B cell (primary cell): Measurements from ENCODE around the gene KCNQ2. TPM values are rescaled to one million over a fixed set of nuclear protein-coding genes. Genes with fewer than 3 reads are reported as not detected.

ENCODE experiments used
- ATAC-seq: fragments of 200-7000 bp; cut with Tn5 transposase; one replicate; pipeline ENCODE4 v1.10.0; 2021; ENCODE audit warnings: low read depth, mild to moderate bottlenecking, moderate number of reproducible peaks, moderate library complexity
- CTCF ChIA-PET: fragments of 350-600 bp; sonication (Branson Sonifier 250); formaldehyde crosslinking; loops from one replicate; lab custom pipeline; 2021; ENCODE audit warnings: antibody characterized with exemption, inconsistent platforms; lab: Charles Lee
- POLR2A ChIA-PET: fragments of 350-600 bp; sonication (Branson Sonifier 250); formaldehyde crosslinking; loops from one replicate; lab custom pipeline; 2021; ENCODE audit warnings: antibody characterized with exemption; lab: Charles Lee
- DNase-seq: peaks from one replicate; pipeline ENCODE4 v3.0.0; 2013
- H2AFZ ChIP-seq: 2 replicates; pipeline ENCODE4 v1.6.1; 2012; ENCODE audit warnings: mild to moderate bottlenecking, low read depth, low read length; ENCODE audit not compliant: insufficient read depth, poor library complexity, severe bottlenecking
- H3K27ac ChIP-seq, 2 donors: 1 replicate in 1 of 2; 2 replicates in 1 of 2; pipeline ENCODE4 v1.5.1; 2012 to 2013; ENCODE audit warnings: low read length in 2 of 2, mild to moderate bottlenecking in 2 of 2, moderate library complexity in 1 of 2
- H3K27me3 ChIP-seq, 4 experiments: fragments of 200-600 bp in 1 of 4; sonication (generic) in 1 of 4; replicated peaks in 1 of 4; 1 replicate in 2 of 4; 2 replicates in 2 of 4; pipeline versions ENCODE4 v1.6.1 to v1.7.0; 2013 to 2016; ENCODE audit warnings: low read length in 3 of 4, mild to moderate bottlenecking in 2 of 4, mixed read lengths in 1 of 4, moderate library complexity in 1 of 4; ENCODE audit not compliant: insufficient read depth in 4 of 4, control insufficient read depth in 3 of 4; ENCODE audit errors: control extremely low read depth in 1 of 4
- H3K36me3 ChIP-seq, 2 experiments: replicated peaks in 1 of 2; 1 replicate in 1 of 2; 2 replicates in 1 of 2; pipeline versions ENCODE4 v1.6.1 to v1.7.1; 2013; ENCODE audit warnings: low read length in 1 of 2; ENCODE audit not compliant: insufficient read depth in 2 of 2, control insufficient read depth in 1 of 2; ENCODE audit errors: control extremely low read depth in 1 of 2, extremely low read depth in 1 of 2
- H3K4me1 ChIP-seq, 2 donors: fragments of 200-600 bp in 1 of 2; sonication (generic) in 1 of 2; 1 replicate in 1 of 2; 2 replicates in 1 of 2; pipeline versions ENCODE4 v1.5.1 to v1.6.1; 2013 to 2017; ENCODE audit warnings: low read length in 2 of 2; ENCODE audit not compliant: control insufficient read depth in 2 of 2, insufficient read depth in 2 of 2
- H3K4me2 ChIP-seq: replicated peaks from 2 replicates; pipeline ENCODE3; 2012; ENCODE audit warnings: mild to moderate bottlenecking, low read depth, low read length; ENCODE audit not compliant: poor library complexity, severe bottlenecking
- H3K4me3 ChIP-seq, 5 experiments: fragments of 200-600 bp in 1 of 5; sonication (generic) in 1 of 5; 1 replicate in 3 of 5; 2 replicates in 2 of 5; pipeline versions ENCODE4 v1.5.1 to v1.7.0; 2011 to 2016; ENCODE audit warnings: low read length in 4 of 5, mild to moderate bottlenecking in 4 of 5, low read depth in 2 of 5, control low read depth in 1 of 5, moderate library complexity in 1 of 5; ENCODE audit not compliant: insufficient read depth in 1 of 5; ENCODE audit errors: control extremely low read depth in 1 of 5, extremely low read depth in 1 of 5
- H3K79me2 ChIP-seq: fragments of 200-600 bp; sonication (generic); one replicate; pipeline ENCODE4 v1.6.0; 2016; ENCODE audit warnings: low read length; ENCODE audit not compliant: control insufficient read depth, insufficient read depth
- H3K9ac ChIP-seq: fragments of 200-600 bp; sonication (generic); 2 replicates; pipeline ENCODE4 v1.6.1; 2017; ENCODE audit warnings: mild to moderate bottlenecking, low read length, moderate library complexity
- H3K9me3 ChIP-seq, 3 donors: one replicate each; pipeline versions ENCODE4 v1.6.1 to v1.7.1; 2013; ENCODE audit warnings: low read length in 2 of 3; ENCODE audit not compliant: control insufficient read depth in 2 of 3, insufficient read depth in 1 of 3; ENCODE audit errors: control extremely low read depth in 1 of 3
- H4K20me1 ChIP-seq: 2 replicates; pipeline ENCODE4 v1.6.0; 2012; ENCODE audit warnings: mild to moderate bottlenecking, low read length; ENCODE audit not compliant: insufficient read depth, control insufficient read depth, poor library complexity, severe bottlenecking
- H3K27ac Mint-ChIP-seq: one replicate; pipeline ENCODE4 v1.8.0; 2021; ENCODE audit warnings: mixed read lengths
- H3K27me3 Mint-ChIP-seq: one replicate; pipeline ENCODE4 v1.8.0; 2021; ENCODE audit warnings: mixed read lengths
- H3K4me1 Mint-ChIP-seq: one replicate; pipeline ENCODE4 v1.8.0; 2021; ENCODE audit warnings: mixed read lengths
- H3K4me3 Mint-ChIP-seq: one replicate; pipeline ENCODE4 v1.8.0; 2021; ENCODE audit warnings: mixed read lengths
- H3K9me3 Mint-ChIP-seq: one replicate; pipeline ENCODE4 v1.8.0; 2022; ENCODE audit warnings: mixed read lengths; ENCODE audit not compliant: insufficient read depth
- CTCF ChIP-seq: fragments of 200-600 bp; IDR thresholded peaks from one replicate; pipeline ENCODE4 v1.8.0; 2022; ENCODE audit warnings: antibody characterized with exemption, mild to moderate bottlenecking
- EZH2 ChIP-seq: IDR thresholded peaks from 2 replicates; pipeline ENCODE4 v1.6.1; 2012; ENCODE audit warnings: borderline replicate concordance, low read depth, mild to moderate bottlenecking, moderate library complexity, low read length; ENCODE audit not compliant: insufficient read depth, poor library complexity, severe bottlenecking
- WGBS: methylation state at CpG from one replicate; pipeline ENCODE4 v1.1.5; 2013; ENCODE audit warnings: missing lambda C conversion rate; ENCODE audit not compliant: insufficient coverage; 5-methylcytosine and 5-hydroxymethylcytosine counted together
- intact Hi-C: fragments of 100-400 bp; cut with micrococcal nuclease; formaldehyde crosslinking; loops from one replicate; pipeline ENCODE4 v1.10.0; 2022
- polyA minus RNA-seq: library from RNA; depleted of rRNA, polyadenylated mRNA; stranded (reverse); fragments of >200 nt; gene quantifications from 2 replicates; pipeline ENCODE4 v1.2.3, GENCODE V29; 2012
- polyA plus RNA-seq: library from polyadenylated mRNA; depleted of rRNA; stranded (reverse); fragments of >200 nt; gene quantifications from 2 replicates; pipeline ENCODE4 v1.2.3, GENCODE V29; 2012
- total RNA-seq, 2 donors: library from RNA; stranded (reverse); fragments of 120-200 nt in 1 of 2; gene quantifications; 1 replicate in 1 of 2; 2 replicates in 1 of 2; pipeline versions ENCODE4 v1.2.3 to v1.2.4, GENCODE V29; 2013 to 2022

Gene KCNQ2
- total RNA-seq (0.12 and 0.49 TPM in 2 replicates), polyA plus RNA-seq (not detected in 2 replicates), polyA minus RNA-seq (0.07 TPM in 1 of 2 replicates, not detected in the other)
- total RNA-seq (2013) = not detected

GRCh38 chr20:63471981-63472831 lies at the start of gene KCNQ2:
KCNQ2 (minus strand) TSS chr20:63472655; CDS start chr20:63472463, 192 bp downstream.
- Histone ChIP-seq H3K79me2 (no peaks in the 10 kb centered on the region), H3K36me3 (no peaks in the 10 kb centered on the region), H3K4me3 (peak within 1 kb of the TSS in 2 of 5 experiments; percentile 9 to 31), H3K9ac (no peak within 1 kb of the TSS), H3K4me2 (peak within 1 kb of the TSS; percentile 67), H2AFZ (no peak within 1 kb of the TSS), H4K20me1 (no peaks in the 10 kb centered on the region), H3K27me3 (peaks cover 0 to 58% (median 15%) of the 10 kb centered on the region in 4 experiments), H3K27ac (no peak within 1 kb of the TSS), H3K9me3 (peaks cover 0 to 2% (median 0%) of the 10 kb centered on the region in 3 donors), H3K4me1 (peaks cover 4 to 6% of the 10 kb centered on the region in 2 donors)
- Mint-ChIP-seq H3K4me3 (peak within 1 kb of the TSS; percentile 34), H3K27ac (no peak within 1 kb of the TSS), H3K4me1 (peaks cover 7% of the 10 kb centered on the region), H3K27me3 (peaks cover 37% of the 10 kb centered on the region), H3K9me3 (no peaks in the 10 kb centered on the region)
- no peak for TF ChIP-seq CTCF
- intact Hi-C loops = no loop called here
- ATAC-seq (no peak), DNase-seq (peak; percentile 38)
- ChIA-PET POLR2A (no interaction called here), CTCF (no interaction called here)
- WGBS = 2% methylated on average over 89 of the region's 111 CpGs

GRCh38 chr20:63521602-63522001 lies 49.1 kb upstream of the KCNQ2 start:
- H3K9me3 Mint-ChIP-seq = no peaks in the 10 kb centered on the region
- H3K27ac Mint-ChIP-seq = peak overlapping the region; percentile 75
- intact Hi-C loops = loop anchor here (2.0 kb wide), 3 partner anchors 23 to 435 kb away; partner anchors contain the start of genes EEF1A2 and UCKL1
- peak overlapping the region; percentile 84 for H3K9ac ChIP-seq
- peak overlapping the region in 4 of 5 experiments; percentile 70 to 79 (median 75) for H3K4me3 ChIP-seq
- H2AFZ ChIP-seq = no peak overlapping the region
- ATAC-seq (no peak), DNase-seq (no peak)
- H4K20me1 ChIP-seq = peaks cover 29% of the 10 kb centered on the region
- peaks cover 0 to 7% of the 10 kb centered on the region in 2 experiments for H3K36me3 ChIP-seq
- 68% methylated on average over 11 of the region's 23 CpGs for WGBS
- H3K9me3 ChIP-seq = peaks cover 0 to 16% (median 4%) of the 10 kb centered on the region in 3 donors
- peaks cover 15% of the 10 kb centered on the region for H3K79me2 ChIP-seq
- H3K27me3 ChIP-seq = peaks cover 0 to 10% (median 3%) of the 10 kb centered on the region in 4 experiments
- H3K4me1 Mint-ChIP-seq = peaks cover 35% of the 10 kb centered on the region
- H3K27ac ChIP-seq = peak overlapping the region in 1 of 2 donors; percentile 76
- peaks cover 23 to 30% of the 10 kb centered on the region in 2 donors for H3K4me1 ChIP-seq
- H3K4me2 ChIP-seq = peak overlapping the region; percentile 94
- TF ChIP-seq EZH2 = no peak
- TF ChIP-seq CTCF = no peak
- H3K27me3 Mint-ChIP-seq = peaks cover 4% of the 10 kb centered on the region
- ChIA-PET CTCF (interaction anchor here (1.1 to 3.8 kb wide), 5 partner anchors 16 to 452 kb away, joined by 3 to 25 read pairs (median 5); partner anchors contain the start of gene PTK6), POLR2A (interaction anchor here (0.6 to 2.6 kb wide), 11 partner anchors 8 to 541 kb away, joined by 3 to 42 read pairs (median 5); partner anchors contain the start of genes GMEB2, LIME1, PRPF6 and PTK6)
- peak overlapping the region; percentile 84 for H3K4me3 Mint-ChIP-seq
